GM12878 (cell line): ENCODE results near the gene AP1B1. TPM values are rescaled to one million over a fixed set of nuclear protein-coding genes. Genes with fewer than 3 reads are reported as not detected.
A peak's percentile ranks its signal among the peaks of the same experiment; 100 is the strongest.

Experiments
- ATAC-seq: fragments of 200-7000 bp; cut with Tn5 transposase; 3 replicates; pipeline ENCODE4 v1.9.1; 2020; ENCODE audit warnings: mild to moderate bottlenecking, moderate library complexity
- BruUV-seq: library from RNA; stranded (reverse); fragments of 400-500 nt; replicated peaks from 2 replicates; lab custom pipeline; 2021; lab: Mats Ljungman, UMichigan
- CTCF ChIA-PET: fragments of 300-600 bp; sonication (Branson Sonifier 250); formaldehyde crosslinking; extraction: SDS; loops from one replicate; lab custom pipeline; 2021; ENCODE audit warnings: inconsistent platforms; lab: Yijun Ruan, JAX
- POLR2A ChIA-PET: fragments of 350-600 bp; formaldehyde crosslinking; extraction: SDS; loops from one replicate; lab custom pipeline; 2021; ENCODE audit warnings: inconsistent platforms; lab: Charles Lee
- RAD21 ChIA-PET: fragments of 300-600 bp; sonication (Branson Sonifier 250); formaldehyde crosslinking; loops from one replicate; lab custom pipeline; 2023; ENCODE audit warnings: antibody characterized with exemption; ENCODE audit not compliant: unreplicated experiment; lab: Charles Lee
- SMC1A ChIA-PET: fragments of 300-600 bp; sonication (Branson Sonifier 250); formaldehyde crosslinking; loops from one replicate; lab custom pipeline; 2023; ENCODE audit not compliant: unreplicated experiment, uncharacterized antibody; lab: Charles Lee
- DNase-seq: peaks from one replicate; pipeline ENCODE4 v3.0.0-alpha.2; 2011; ENCODE audit warnings: low read depth, low spot score
- FAIRE-seq: peaks from 3 replicates; lab custom pipeline; 2011; peaks lifted over from hg19 to GRCh38; lab: Jason Lieb, UNC
- H2AFZ ChIP-seq: 2 replicates; pipeline ENCODE4 v1.6.0; 2011; ENCODE audit warnings: low read depth, low read length, control low read depth; ENCODE audit not compliant: control insufficient read depth
- H3K27ac ChIP-seq: 2 replicates; pipeline ENCODE4 v1.5.1; 2011; ENCODE audit warnings: control low read depth; ENCODE audit not compliant: control insufficient read depth, insufficient read depth
- H3K27me3 ChIP-seq, 2 experiments: replicated peaks in 1 of 2; 2 replicates each; pipeline versions ENCODE4 v1.6.0 to v1.6.1; 2011; ENCODE audit warnings: low read length in 1 of 2; ENCODE audit not compliant: control insufficient read depth in 2 of 2, insufficient read depth in 2 of 2
- H3K36me3 ChIP-seq, 2 experiments: 2 replicates each; pipeline ENCODE4 v1.5.1; 2011; ENCODE audit warnings: low read length in 1 of 2; ENCODE audit not compliant: control insufficient read depth in 2 of 2, insufficient read depth in 2 of 2
- H3K4me1 ChIP-seq: 2 replicates; pipeline ENCODE4 v1.6.1; 2011; ENCODE audit warnings: mild to moderate bottlenecking, low read length, moderate library complexity, mixed read lengths; ENCODE audit not compliant: control insufficient read depth, insufficient read depth
- H3K4me2 ChIP-seq: 2 replicates; pipeline ENCODE4 v1.6.0; 2011; ENCODE audit warnings: control low read depth; ENCODE audit not compliant: control insufficient read depth, insufficient read depth
- H3K4me3 ChIP-seq: fragments of 200-600 bp; sonication (generic); 2 replicates; pipeline ENCODE4 v1.5.1; 2016
- H3K79me2 ChIP-seq: 2 replicates; pipeline ENCODE4 v1.6.0; 2011; ENCODE audit warnings: low read length; ENCODE audit not compliant: control insufficient read depth, insufficient read depth
- H3K9ac ChIP-seq: 2 replicates; pipeline ENCODE4 v1.8.0; 2011; ENCODE audit warnings: low read length, control low read depth, mixed read lengths; ENCODE audit not compliant: control insufficient read depth, insufficient read depth
- H3K9me3 ChIP-seq: replicated peaks from 3 replicates; pipeline ENCODE4 v1.5.1; 2011; ENCODE audit warnings: mild to moderate bottlenecking, low read length; ENCODE audit not compliant: control insufficient read depth, insufficient read depth
- H4K20me1 ChIP-seq: 2 replicates; pipeline ENCODE4 v1.6.0; 2011; ENCODE audit not compliant: control insufficient read depth, insufficient read depth
- ZNF622 ChIP-seq: fragments of 450-650 bp; IDR thresholded peaks from 2 replicates; pipeline ENCODE4 v1.6.1; 2017; ENCODE audit warnings: mild to moderate bottlenecking, inconsistent platforms
- ZZZ3 ChIP-seq: IDR thresholded peaks from 2 replicates; pipeline ENCODE4 v1.6.1; 2011; ENCODE audit warnings: low read depth; ENCODE audit not compliant: control insufficient read depth, insufficient read length
- WGBS: methylation state at CpG from one replicate; pipeline ENCODE4 v1.1.6; 2016; ENCODE audit warnings: low lambda C conversion rate; ENCODE audit not compliant: insufficient replicate concordance, insufficient coverage; ENCODE audit errors: missing lambda C conversion rate; 5-methylcytosine and 5-hydroxymethylcytosine counted together
- in situ Hi-C: fragments of 300-500 bp; cut with MboI; formaldehyde crosslinking; loops from 9 replicates; pipeline ENCODE4 v1.14.3; 2018; ENCODE audit warnings: mixed read lengths
- intact Hi-C: fragments of 100-400 bp; cut with micrococcal nuclease; formaldehyde crosslinking; loops from one replicate; pipeline ENCODE4 v1.14.2; 2022; ENCODE audit not compliant: unreplicated experiment
- polyA plus RNA-seq, 11 experiments: library from polyadenylated mRNA; depleted of rRNA in 4 of 11; unstranded in 6 of 11; stranded (reverse) in 5 of 11; fragments of >200 nt; fragmentation: Nextera tagmentation in 4 of 11; fragmentation: Illumina TruSeq in 1 of 11; extraction: Ambion mirVana in 4 of 11; extraction: Trizol in 1 of 11; gene quantifications; 1 replicate in 1 of 11; 2 replicates in 10 of 11; pipeline versions ENCODE4 v1.2.1 to v1.2.3, GENCODE V29; 2011 to 2016; ENCODE audit warnings: inconsistent platforms in 2 of 11, missing spikeins in 2 of 11, low read depth in 1 of 11
- total RNA-seq, 4 experiments: library from RNA; depleted of rRNA in 3 of 4; stranded (reverse); fragments of >200 nt in 3 of 4; fragmentation: Illumina TruSeq in 1 of 4; extraction: Trizol in 1 of 4; gene quantifications; 2 replicates each; pipeline versions ENCODE4 v1.2.1 to v1.2.3, GENCODE V29; 2013 to 2021
- TF ChIP-seq, protein P1 (sequence below): IDR thresholded peaks from 2 replicates; pipeline ENCODE4 v1.6.1; 2012; ENCODE audit warnings: mild to moderate bottlenecking, low read depth, low read length
- TF ChIP-seq, protein P2 (sequence below): fragments of 450-650 bp; IDR thresholded peaks from 2 replicates; pipeline ENCODE4 v1.6.1; 2017; ENCODE audit warnings: low read depth, mild to moderate bottlenecking, moderate library complexity
- TF ChIP-seq, protein P3 (sequence below): fragments of 450-650 bp; IDR thresholded peaks from 2 replicates; pipeline ENCODE4 v1.6.1; 2017; ENCODE audit warnings: mild to moderate bottlenecking, moderate library complexity

AP1B1 gene
- total and polyA plus RNA-seq, 10 of the 15 experiments (the other 5 are each of a cell fraction or from before 2014, with no cell fraction given), result 2.1 to 98.6 (median 57.8) TPM

DNA sequence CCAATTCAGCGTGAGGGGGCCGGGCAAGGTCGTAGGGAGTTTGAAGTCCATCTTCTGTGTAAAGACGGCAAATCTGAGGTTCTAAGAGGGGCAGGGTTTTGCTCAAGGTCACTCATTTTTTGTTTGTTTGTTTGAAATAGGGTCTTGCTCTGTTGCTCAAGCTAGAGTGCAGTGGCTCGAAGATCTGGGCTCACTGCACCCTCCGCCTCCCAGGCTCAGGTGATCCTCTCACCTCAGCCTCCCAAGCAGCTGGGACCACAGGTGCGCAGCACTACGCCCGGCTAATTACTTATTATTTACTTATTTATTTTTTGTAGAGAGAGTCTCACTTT, 355 bp upstream of the AP1B1 start (continued):
- TF ChIP-seq, protein P1, sequence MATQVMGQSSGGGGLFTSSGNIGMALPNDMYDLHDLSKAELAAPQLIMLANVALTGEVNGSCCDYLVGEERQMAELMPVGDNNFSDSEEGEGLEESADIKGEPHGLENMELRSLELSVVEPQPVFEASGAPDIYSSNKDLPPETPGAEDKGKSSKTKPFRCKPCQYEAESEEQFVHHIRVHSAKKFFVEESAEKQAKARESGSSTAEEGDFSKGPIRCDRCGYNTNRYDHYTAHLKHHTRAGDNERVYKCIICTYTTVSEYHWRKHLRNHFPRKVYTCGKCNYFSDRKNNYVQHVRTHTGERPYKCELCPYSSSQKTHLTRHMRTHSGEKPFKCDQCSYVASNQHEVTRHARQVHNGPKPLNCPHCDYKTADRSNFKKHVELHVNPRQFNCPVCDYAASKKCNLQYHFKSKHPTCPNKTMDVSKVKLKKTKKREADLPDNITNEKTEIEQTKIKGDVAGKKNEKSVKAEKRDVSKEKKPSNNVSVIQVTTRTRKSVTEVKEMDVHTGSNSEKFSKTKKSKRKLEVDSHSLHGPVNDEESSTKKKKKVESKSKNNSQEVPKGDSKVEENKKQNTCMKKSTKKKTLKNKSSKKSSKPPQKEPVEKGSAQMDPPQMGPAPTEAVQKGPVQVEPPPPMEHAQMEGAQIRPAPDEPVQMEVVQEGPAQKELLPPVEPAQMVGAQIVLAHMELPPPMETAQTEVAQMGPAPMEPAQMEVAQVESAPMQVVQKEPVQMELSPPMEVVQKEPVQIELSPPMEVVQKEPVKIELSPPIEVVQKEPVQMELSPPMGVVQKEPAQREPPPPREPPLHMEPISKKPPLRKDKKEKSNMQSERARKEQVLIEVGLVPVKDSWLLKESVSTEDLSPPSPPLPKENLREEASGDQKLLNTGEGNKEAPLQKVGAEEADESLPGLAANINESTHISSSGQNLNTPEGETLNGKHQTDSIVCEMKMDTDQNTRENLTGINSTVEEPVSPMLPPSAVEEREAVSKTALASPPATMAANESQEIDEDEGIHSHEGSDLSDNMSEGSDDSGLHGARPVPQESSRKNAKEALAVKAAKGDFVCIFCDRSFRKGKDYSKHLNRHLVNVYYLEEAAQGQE, result no peak
- TF ChIP-seq, protein P2, sequence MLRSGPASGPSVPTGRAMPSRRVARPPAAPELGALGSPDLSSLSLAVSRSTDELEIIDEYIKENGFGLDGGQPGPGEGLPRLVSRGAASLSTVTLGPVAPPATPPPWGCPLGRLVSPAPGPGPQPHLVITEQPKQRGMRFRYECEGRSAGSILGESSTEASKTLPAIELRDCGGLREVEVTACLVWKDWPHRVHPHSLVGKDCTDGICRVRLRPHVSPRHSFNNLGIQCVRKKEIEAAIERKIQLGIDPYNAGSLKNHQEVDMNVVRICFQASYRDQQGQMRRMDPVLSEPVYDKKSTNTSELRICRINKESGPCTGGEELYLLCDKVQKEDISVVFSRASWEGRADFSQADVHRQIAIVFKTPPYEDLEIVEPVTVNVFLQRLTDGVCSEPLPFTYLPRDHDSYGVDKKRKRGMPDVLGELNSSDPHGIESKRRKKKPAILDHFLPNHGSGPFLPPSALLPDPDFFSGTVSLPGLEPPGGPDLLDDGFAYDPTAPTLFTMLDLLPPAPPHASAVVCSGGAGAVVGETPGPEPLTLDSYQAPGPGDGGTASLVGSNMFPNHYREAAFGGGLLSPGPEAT, result peak; percentile 34; the same call in 1 of the 2 replicates

GRCh38 chr22:29386708-29387107, 1.7 kb downstream of the AP1B1 start:
- ChIA-PET CTCF (interaction anchor here (0.7 to 1.0 kb wide), 4 partner anchors 110 to 232 kb away, joined by 3 to 4 read pairs (median 4); partner anchors contain the start of gene THOC5), POLR2A (interaction anchor here (0.5 to 0.7 kb wide), 6 partner anchors 16 to 1707 kb away, joined by 3 to 4 read pairs (median 4); no protein-coding TSS in a partner anchor), RAD21 (interaction anchor here (1.5 kb wide), 1 partner anchor 9 kb away, joined by 3 read pairs; no protein-coding TSS in a partner anchor), SMC1A (interaction anchor here (0.9 to 1.8 kb wide), 5 partner anchors 12 to 201 kb away, joined by 3 to 8 read pairs (median 4); no protein-coding TSS in a partner anchor)
- intact Hi-C loops (no loop called here), in situ Hi-C loops (no loop called here)
- no peak for DNase-seq
- ATAC-seq, result no peak
- 17% methylated on average over 8 of the region's 8 CpGs for WGBS
- Histone ChIP-seq H2AFZ (no peak overlapping the region), H3K79me2 (peaks cover 63% of the 10 kb centered on the region), H3K27ac (peak overlapping the region; percentile 83), H4K20me1 (no peaks in the 10 kb centered on the region), H3K36me3 (peaks cover 1 to 2% of the 10 kb centered on the region in 2 experiments; a peak in 1 of 4 replicates), H3K4me3 (peak overlapping the region; percentile 92), H3K4me2 (peak overlapping the region; percentile 91), H3K9me3 (no peaks in the 10 kb centered on the region), H3K27me3 (no peaks in the 10 kb centered on the region), H3K4me1 (peaks cover 34% of the 10 kb centered on the region), H3K9ac (peak overlapping the region; percentile 66; the same call in 1 of the 2 replicates)
- no peak for FAIRE-seq
- no TSS peak for BruUV-seq
- TF ChIP-seq, protein P1, result no peak
- TF ChIP-seq, protein P3, sequence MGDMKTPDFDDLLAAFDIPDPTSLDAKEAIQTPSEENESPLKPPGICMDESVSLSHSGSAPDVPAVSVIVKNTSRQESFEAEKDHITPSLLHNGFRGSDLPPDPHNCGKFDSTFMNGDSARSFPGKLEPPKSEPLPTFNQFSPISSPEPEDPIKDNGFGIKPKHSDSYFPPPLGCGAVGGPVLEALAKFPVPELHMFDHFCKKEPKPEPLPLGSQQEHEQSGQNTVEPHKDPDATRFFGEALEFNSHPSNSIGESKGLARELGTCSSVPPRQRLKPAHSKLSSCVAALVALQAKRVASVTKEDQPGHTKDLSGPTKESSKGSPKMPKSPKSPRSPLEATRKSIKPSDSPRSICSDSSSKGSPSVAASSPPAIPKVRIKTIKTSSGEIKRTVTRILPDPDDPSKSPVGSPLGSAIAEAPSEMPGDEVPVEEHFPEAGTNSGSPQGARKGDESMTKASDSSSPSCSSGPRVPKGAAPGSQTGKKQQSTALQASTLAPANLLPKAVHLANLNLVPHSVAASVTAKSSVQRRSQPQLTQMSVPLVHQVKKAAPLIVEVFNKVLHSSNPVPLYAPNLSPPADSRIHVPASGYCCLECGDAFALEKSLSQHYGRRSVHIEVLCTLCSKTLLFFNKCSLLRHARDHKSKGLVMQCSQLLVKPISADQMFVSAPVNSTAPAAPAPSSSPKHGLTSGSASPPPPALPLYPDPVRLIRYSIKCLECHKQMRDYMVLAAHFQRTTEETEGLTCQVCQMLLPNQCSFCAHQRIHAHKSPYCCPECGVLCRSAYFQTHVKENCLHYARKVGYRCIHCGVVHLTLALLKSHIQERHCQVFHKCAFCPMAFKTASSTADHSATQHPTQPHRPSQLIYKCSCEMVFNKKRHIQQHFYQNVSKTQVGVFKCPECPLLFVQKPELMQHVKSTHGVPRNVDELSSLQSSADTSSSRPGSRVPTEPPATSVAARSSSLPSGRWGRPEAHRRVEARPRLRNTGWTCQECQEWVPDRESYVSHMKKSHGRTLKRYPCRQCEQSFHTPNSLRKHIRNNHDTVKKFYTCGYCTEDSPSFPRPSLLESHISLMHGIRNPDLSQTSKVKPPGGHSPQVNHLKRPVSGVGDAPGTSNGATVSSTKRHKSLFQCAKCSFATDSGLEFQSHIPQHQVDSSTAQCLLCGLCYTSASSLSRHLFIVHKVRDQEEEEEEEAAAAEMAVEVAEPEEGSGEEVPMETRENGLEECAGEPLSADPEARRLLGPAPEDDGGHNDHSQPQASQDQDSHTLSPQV, result no peak
- TF ChIP-seq ZZZ3, result no peak
- no peak for TF ChIP-seq ZNF622
